Fibroblast of the conjunctiva (primary cell): ENCODE data around the gene DLG2.
A peak's percentile ranks its signal among the peaks of the same experiment; 100 is the strongest.

Experiments
- DNase-seq: peaks from one replicate; pipeline ENCODE4 v3.0.0-alpha.2; 2010; ENCODE audit warnings: low read depth

The DLG2 gene

GRCh38 chr11:84465040-84465439, 1162.1 kb downstream of the DLG2 start:
- DNase-seq = no peak

- no peak for DNase-seq
Measured at GRCh38 chr11:84455691-84456090, 1171.5 kb downstream of the DLG2 start.

- no peak for DNase-seq
Measured at GRCh38 chr11:84452211-84452610, 1174.9 kb downstream of the DLG2 start.

- DNase-seq = no peak
Measured at GRCh38 chr11:84438565-84438964, 1188.6 kb downstream of the DLG2 start.

GRCh38 chr11:84437071-84437980, 1189.8 kb downstream of the DLG2 start:
- DNase-seq = no peak

GRCh38 chr11:84430661-84431060, 1196.5 kb downstream of the DLG2 start:
- no peak for DNase-seq

- DNase-seq = no peak
Measured at GRCh38 chr11:84425673-84426072, 1201.5 kb downstream of the DLG2 start.

GRCh38 chr11:84420271-84420670, 1206.9 kb downstream of the DLG2 start:
- no peak for DNase-seq

GRCh38 chr11:84419616-84420015, 1207.5 kb downstream of the DLG2 start:
- DNase-seq = no peak

GRCh38 chr11:84414920-84415319, 1212.2 kb downstream of the DLG2 start:
- no peak for DNase-seq

GRCh38 chr11:84413549-84413948, 1213.6 kb downstream of the DLG2 start:
- no peak for DNase-seq

- DNase-seq = no peak
Measured at GRCh38 chr11:84412862-84413261, 1214.3 kb downstream of the DLG2 start.

- no peak for DNase-seq
Measured at GRCh38 chr11:84408946-84409411, 1218.2 kb downstream of the DLG2 start.

- DNase-seq = no peak
Measured at GRCh38 chr11:84407091-84407490, 1220.1 kb downstream of the DLG2 start.

- DNase-seq = no peak
Measured at GRCh38 chr11:84398017-84398626, 1229.0 kb downstream of the DLG2 start.

- no peak for DNase-seq
Measured at GRCh38 chr11:84396521-84396920, 1230.6 kb downstream of the DLG2 start.

GRCh38 chr11:84390441-84391078, 1236.6 kb downstream of the DLG2 start:
- DNase-seq = no peak

GRCh38 chr11:84389696-84390095, 1237.4 kb downstream of the DLG2 start:
- no peak for DNase-seq

- DNase-seq = peak; percentile 29
Measured at GRCh38 chr11:84384731-84385130, 1242.4 kb downstream of the DLG2 start.

GRCh38 chr11:84383576-84383975, 1243.6 kb downstream of the DLG2 start:
- no peak for DNase-seq

- no peak for DNase-seq
Measured at GRCh38 chr11:84381666-84382065, 1245.5 kb downstream of the DLG2 start.

GRCh38 chr11:84372381-84372950, 1254.7 kb downstream of the DLG2 start:
- no peak for DNase-seq

- DNase-seq = no peak
Measured at GRCh38 chr11:84358034-84358433, 1269.1 kb downstream of the DLG2 start.
